ENCODE data around the gene VSX2. TPM values are rescaled to one million over a fixed set of nuclear protein-coding genes. Genes with fewer than 3 reads are reported as not detected.

Gene VSX2
- total and polyA plus RNA-seq, 2 of the 13 experiments (the other 11 are each of a cell fraction or from before 2014, with no cell fraction given): 0.05 TPM; not detected in 1

DNA sequence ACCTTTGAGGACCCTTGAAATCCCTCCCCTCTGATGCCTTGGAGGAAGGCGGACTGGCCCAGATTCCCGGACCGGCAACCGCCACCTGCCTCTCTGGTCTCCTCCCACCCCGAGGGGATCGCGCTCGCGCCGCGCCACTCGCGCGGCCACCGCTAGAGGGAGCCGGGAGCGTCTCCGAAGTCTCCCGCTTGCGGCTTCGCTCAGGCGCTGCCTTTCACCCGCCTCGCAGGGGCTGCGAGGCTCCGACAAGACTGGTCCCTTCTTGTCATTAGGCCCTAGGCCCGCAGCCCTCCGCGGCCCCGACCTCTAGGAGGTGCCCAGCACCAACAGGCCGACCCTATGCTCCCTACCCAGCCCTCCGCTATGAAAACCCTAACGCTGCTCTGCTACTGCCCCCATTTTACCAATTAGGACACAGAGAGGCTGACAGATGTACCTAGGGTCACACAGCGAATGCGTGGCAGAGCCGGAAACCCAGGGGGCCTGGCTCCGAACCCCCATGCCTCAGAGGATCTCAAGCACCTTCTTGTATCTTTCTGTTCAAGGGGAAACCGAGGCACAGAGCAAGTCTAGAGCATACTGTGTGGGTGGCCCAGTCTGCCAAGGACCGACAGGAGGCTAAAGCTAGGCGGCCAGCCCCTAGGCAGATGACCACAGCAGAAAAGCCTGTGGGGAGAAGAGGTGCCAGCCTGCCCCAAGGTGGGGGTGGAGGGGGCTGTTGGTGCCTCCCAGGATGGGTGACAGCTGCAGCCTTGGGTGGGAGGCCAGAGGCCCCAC lies 21.4 kb upstream of the VSX2 start (continued):
- TF ChIP-seq NR2F1 (CRISPR knock-in tag; IDR thresholded peaks at IDR 0.05): no peak
- TF ChIP-seq, protein P1, sequence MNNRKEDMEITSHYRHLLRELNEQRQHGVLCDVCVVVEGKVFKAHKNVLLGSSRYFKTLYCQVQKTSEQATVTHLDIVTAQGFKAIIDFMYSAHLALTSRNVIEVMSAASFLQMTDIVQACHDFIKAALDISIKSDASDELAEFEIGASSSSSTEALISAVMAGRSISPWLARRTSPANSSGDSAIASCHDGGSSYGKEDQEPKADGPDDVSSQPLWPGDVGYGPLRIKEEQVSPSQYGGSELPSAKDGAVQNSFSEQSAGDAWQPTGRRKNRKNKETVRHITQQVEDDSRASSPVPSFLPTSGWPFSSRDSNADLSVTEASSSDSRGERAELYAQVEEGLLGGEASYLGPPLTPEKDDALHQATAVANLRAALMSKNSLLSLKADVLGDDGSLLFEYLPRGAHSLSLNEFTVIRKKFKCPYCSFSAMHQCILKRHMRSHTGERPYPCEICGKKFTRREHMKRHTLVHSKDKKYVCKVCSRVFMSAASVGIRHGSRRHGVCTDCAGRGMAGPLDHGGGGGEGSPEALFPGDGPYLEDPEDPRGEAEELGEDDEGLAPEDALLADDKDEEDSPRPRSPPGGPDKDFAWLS (CRISPR knock-in tag; IDR thresholded peaks at IDR 0.05; ENCODE audit: borderline replicate concordance): no peak
- TF ChIP-seq HNRNPLL (IDR thresholded peaks at IDR 0.05; ENCODE audit: low read depth, low read length, poor library complexity, severe bottlenecking): peak; percentile 60
- TF ChIP-seq, protein P2, sequence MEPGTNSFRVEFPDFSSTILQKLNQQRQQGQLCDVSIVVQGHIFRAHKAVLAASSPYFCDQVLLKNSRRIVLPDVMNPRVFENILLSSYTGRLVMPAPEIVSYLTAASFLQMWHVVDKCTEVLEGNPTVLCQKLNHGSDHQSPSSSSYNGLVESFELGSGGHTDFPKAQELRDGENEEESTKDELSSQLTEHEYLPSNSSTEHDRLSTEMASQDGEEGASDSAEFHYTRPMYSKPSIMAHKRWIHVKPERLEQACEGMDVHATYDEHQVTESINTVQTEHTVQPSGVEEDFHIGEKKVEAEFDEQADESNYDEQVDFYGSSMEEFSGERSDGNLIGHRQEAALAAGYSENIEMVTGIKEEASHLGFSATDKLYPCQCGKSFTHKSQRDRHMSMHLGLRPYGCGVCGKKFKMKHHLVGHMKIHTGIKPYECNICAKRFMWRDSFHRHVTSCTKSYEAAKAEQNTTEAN (CRISPR knock-in tag; conservative IDR thresholded peaks at IDR 0.05): no peak
- no peak for TF ChIP-seq RCOR2 (CRISPR knock-in tag; IDR thresholded peaks at IDR 0.05)
- TF ChIP-seq, protein P3, sequence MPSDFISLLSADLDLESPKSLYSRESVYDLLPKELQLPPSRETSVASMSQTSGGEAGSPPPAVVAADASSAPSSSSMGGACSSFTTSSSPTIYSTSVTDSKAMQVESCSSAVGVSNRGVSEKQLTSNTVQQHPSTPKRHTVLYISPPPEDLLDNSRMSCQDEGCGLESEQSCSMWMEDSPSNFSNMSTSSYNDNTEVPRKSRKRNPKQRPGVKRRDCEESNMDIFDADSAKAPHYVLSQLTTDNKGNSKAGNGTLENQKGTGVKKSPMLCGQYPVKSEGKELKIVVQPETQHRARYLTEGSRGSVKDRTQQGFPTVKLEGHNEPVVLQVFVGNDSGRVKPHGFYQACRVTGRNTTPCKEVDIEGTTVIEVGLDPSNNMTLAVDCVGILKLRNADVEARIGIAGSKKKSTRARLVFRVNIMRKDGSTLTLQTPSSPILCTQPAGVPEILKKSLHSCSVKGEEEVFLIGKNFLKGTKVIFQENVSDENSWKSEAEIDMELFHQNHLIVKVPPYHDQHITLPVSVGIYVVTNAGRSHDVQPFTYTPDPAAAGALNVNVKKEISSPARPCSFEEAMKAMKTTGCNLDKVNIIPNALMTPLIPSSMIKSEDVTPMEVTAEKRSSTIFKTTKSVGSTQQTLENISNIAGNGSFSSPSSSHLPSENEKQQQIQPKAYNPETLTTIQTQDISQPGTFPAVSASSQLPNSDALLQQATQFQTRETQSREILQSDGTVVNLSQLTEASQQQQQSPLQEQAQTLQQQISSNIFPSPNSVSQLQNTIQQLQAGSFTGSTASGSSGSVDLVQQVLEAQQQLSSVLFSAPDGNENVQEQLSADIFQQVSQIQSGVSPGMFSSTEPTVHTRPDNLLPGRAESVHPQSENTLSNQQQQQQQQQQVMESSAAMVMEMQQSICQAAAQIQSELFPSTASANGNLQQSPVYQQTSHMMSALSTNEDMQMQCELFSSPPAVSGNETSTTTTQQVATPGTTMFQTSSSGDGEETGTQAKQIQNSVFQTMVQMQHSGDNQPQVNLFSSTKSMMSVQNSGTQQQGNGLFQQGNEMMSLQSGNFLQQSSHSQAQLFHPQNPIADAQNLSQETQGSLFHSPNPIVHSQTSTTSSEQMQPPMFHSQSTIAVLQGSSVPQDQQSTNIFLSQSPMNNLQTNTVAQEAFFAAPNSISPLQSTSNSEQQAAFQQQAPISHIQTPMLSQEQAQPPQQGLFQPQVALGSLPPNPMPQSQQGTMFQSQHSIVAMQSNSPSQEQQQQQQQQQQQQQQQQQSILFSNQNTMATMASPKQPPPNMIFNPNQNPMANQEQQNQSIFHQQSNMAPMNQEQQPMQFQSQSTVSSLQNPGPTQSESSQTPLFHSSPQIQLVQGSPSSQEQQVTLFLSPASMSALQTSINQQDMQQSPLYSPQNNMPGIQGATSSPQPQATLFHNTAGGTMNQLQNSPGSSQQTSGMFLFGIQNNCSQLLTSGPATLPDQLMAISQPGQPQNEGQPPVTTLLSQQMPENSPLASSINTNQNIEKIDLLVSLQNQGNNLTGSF (CRISPR knock-in tag; IDR thresholded peaks at IDR 0.05): no peak
- no peak for TF ChIP-seq BHLHE40 (IDR thresholded peaks at IDR 0.05; ENCODE audit: low read length)
- no peak for TF ChIP-seq NFE2L1 (CRISPR knock-in tag; IDR thresholded peaks at IDR 0.05; ENCODE audit: borderline replicate concordance)
- no peak for TF ChIP-seq NRL (CRISPR knock-in tag; IDR thresholded peaks at IDR 0.05; ENCODE audit: borderline replicate concordance)
- TF ChIP-seq, protein P4, sequence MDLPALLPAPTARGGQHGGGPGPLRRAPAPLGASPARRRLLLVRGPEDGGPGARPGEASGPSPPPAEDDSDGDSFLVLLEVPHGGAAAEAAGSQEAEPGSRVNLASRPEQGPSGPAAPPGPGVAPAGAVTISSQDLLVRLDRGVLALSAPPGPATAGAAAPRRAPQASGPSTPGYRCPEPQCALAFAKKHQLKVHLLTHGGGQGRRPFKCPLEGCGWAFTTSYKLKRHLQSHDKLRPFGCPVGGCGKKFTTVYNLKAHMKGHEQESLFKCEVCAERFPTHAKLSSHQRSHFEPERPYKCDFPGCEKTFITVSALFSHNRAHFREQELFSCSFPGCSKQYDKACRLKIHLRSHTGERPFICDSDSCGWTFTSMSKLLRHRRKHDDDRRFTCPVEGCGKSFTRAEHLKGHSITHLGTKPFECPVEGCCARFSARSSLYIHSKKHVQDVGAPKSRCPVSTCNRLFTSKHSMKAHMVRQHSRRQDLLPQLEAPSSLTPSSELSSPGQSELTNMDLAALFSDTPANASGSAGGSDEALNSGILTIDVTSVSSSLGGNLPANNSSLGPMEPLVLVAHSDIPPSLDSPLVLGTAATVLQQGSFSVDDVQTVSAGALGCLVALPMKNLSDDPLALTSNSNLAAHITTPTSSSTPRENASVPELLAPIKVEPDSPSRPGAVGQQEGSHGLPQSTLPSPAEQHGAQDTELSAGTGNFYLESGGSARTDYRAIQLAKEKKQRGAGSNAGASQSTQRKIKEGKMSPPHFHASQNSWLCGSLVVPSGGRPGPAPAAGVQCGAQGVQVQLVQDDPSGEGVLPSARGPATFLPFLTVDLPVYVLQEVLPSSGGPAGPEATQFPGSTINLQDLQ (CRISPR knock-in tag; IDR thresholded peaks at IDR 0.05): no peak
- TF ChIP-seq ERF (CRISPR knock-in tag; IDR thresholded peaks at IDR 0.05): no peak
- no peak for TF ChIP-seq REXO4 (CRISPR knock-in tag; IDR thresholded peaks at IDR 0.05; ENCODE audit: borderline replicate concordance)
- TF ChIP-seq TP53 (CRISPR knock-in tag; conservative IDR thresholded peaks at IDR 0.05): no peak
- no peak for TF ChIP-seq ZNF780A (CRISPR knock-in tag; IDR thresholded peaks at IDR 0.05)
- TF ChIP-seq BCL6 (CRISPR knock-in tag; IDR thresholded peaks at IDR 0.05): no peak
- no peak for TF ChIP-seq YEATS4 (CRISPR knock-in tag; IDR thresholded peaks at IDR 0.05; ENCODE audit: borderline replicate concordance)
- TF ChIP-seq PCBP2 (optimal IDR thresholded peaks at IDR 0.05; ENCODE audit: low read depth, low read length, poor library complexity, severe bottlenecking): no peak
- no peak for TF ChIP-seq NFKB2 (CRISPR knock-in tag; IDR thresholded peaks at IDR 0.05; ENCODE audit: borderline replicate concordance)

Measured in HepG2 (cell line).